ENCODE results near the gene FAM20C. TPM values are rescaled to one million over a fixed set of nuclear protein-coding genes. Genes with fewer than 3 reads are reported as not detected.
"Not testable (repeated sequence)": the region's sequence is repeated elsewhere in the genome, so short reads cannot be mapped to it uniquely, and the experiment has no call there.

The FAM20C gene
- total RNA-seq, 1 donor from 2014 or later: 29.7 TPM

- DNase-seq: no peak
Measured at GRCh38 chr7:258476-259190, 66.3 kb downstream of the FAM20C start.

DNA sequence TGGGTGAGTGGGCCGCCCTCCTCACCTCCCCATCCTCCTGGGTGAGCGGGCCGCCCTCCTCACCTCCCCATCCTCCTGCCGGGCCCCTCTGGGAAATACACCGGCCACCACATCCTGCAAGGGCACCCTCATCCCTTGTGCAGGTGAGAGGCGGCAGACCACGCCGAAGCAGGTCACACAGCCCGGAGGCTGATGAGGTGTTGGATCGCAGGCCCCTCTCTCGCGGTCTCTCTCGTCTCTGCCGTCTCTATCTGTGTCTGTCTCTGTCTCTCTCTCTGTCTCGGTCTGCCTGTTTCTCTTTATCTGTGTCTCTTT lies 66.8 kb downstream of the FAM20C start:
- DNase-seq: no peak

GRCh38 chr7:259751-260405 lies 67.5 kb downstream of the FAM20C start:
- DNase-seq: no peak

- no peak for DNase-seq
Measured at GRCh38 chr7:260441-261281, 68.3 kb downstream of the FAM20C start.

GRCh38 chr7:261341-262250 lies 69.2 kb downstream of the FAM20C start:
- DNase-seq: no peak

- no peak for DNase-seq
Measured at GRCh38 chr7:262251-262572, 69.8 kb downstream of the FAM20C start.

GRCh38 chr7:262631-263311 lies 70.4 kb downstream of the FAM20C start:
- DNase-seq: not testable (repeated sequence)

DNA sequence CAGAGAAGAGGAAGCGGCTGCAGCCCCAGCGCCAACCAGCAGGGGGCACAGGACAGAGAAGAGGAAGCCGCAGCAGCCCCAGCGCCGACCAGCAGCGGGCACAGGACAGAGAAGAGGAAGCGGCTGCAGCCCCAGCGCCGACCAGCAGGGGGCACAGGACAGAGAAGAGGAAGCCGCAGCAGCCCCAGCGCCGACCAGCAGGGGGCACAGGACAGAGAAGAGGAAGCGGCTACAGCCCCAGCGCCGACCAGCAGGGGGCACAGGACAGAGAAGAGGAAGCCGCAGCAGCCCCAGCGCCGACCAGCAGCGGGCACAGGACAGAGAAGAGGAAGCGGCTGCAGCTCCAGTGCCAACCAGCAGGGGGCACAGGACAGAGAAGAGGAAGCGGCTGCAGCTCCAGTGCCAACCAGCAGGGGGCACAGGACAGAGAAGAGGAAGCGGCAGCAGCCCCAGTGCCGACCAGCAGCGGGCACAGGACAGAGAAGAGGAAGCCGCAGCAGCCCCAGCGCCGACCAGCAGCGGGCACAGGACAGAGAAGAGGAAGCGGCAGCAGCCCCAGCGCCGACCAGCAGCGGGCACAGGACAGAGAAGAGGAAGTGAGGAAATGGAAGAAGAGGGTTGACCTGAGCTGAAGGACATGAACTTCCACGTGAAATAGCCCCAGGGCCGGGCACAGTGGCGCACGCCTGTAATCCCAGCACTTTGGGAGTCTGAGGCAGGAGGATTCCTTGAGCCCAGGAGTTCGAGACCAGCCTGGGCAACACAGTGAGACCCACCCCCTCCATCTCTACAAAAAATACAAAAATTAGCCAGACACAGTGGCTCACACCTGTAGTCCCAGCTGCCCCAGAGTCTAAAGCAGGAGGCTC lies 71.3 kb downstream of the FAM20C start:
- DNase-seq: not testable (repeated sequence)

- peak; percentile 46 for DNase-seq
Measured at GRCh38 chr7:264541-265191, 72.3 kb downstream of the FAM20C start.

GRCh38 chr7:265192-265997 lies 73.0 kb downstream of the FAM20C start:
- peak; percentile 22 for DNase-seq

DNA sequence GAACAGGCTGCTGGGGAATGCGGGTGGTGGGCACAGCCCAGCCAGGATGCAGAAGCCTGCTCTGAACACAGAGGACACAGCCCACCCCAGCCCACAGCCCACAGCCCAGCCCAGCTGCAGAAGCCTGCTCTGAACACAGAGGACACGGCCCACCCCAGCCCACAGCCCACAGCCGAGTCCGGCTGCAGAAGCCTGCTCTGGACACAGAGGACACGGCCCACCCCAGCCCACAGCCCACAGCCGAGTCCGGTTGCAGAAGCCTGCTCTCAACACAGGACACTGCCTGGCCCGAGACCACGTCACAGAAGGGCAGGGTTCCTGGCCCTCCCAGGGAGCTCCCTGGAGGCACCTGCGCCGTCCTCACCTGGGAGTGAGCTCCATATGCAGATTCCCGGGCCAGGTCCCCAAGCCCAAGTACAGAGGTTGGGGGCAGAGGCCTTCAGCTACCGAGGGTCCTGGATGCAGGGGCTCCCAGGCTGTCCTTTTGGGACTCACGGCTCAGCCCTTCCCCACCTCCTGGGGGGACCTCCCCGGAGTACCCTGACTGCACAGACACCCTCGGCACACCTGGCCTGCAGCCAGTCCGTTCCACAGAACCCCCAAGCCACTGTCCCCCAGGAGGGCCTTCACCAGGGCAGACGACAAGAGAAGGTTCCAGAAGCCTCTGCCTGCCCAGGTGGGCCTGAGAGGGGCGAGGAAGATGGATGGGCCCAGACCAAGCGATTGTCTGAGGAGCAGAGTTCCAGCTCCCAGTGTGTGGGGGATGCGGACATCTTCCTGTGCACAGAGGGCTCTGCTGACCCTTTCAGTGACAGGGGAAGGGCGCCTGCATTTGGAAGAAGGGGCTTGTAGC lies 73.9 kb downstream of the FAM20C start:
- DNase-seq: no peak

DNA sequence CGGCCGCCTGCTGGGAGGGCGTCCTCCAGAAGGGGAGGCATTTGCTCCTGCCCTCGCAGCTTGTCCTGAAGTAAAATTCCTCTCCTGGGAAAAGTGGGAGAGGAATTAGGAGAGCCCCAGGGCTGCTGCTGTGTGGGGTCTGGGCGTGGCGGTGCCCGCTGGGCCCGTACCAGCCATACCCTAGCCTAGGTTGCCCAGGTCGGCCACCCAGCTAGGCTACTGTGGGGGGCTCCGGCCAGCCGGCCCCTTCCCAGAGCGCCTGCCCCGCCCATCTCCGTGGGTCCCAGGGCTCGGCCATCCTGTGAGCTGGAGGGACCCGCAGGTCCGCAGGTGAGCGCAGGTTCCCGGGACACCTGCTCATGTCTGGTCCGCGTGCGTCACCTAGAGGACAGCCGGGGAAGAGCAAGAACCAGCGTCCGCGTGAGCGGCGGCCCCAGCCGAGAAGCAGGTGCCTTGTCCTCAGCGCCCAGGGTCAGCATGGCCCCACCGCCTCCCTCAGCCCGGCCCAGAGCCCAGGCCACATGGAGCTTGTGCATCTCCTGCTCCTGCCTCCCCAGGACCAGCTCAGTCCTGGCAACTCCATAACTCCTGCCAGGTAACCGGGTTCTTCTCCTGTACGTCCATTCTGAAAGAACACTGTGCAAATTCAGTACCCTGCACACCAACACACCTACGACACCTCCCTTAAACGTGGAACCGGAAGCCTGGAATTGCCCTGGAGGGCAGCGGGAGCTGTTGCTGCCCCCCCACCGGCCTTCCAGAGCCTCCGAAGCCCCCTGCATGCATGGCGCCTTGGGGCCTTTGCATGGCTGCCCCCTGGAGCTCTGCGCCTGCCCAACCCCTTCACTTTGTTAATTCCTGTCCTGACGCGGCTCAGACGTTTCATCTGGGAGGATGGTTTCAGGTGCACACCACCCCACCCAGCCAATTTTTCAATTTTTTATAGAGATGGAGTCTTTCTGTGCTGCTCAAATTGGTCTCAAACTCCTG lies 74.8 kb downstream of the FAM20C start:
- DNase-seq: no peak

GRCh38 chr7:268991-269390 lies 76.6 kb downstream of the FAM20C start:
- no peak for DNase-seq

DNA sequence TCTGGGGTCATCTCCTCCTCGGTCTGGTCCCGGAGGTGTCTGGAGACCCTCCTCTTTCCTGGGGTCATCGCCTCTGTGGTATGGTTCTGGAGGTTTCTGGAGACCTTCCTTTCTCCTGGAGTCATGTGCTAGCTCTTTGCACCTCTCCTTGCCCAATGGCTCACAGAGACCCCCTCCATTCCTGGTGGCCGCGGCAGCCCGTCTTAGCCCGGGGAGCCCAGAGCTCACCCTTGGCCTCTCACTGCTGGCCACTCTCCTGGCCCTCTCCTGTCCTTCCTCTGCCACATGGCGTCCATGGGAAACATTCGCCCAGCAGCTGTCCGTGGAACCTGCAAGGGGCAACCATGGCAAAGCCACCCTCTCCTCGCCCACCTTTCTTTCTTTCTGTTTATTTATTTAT lies 77.3 kb downstream of the FAM20C start:
- DNase-seq: no peak

- DNase-seq: no peak
Measured at GRCh38 chr7:270351-270983, 78.1 kb downstream of the FAM20C start.
